ENCODE data around the gene KCNH8.

DNA sequence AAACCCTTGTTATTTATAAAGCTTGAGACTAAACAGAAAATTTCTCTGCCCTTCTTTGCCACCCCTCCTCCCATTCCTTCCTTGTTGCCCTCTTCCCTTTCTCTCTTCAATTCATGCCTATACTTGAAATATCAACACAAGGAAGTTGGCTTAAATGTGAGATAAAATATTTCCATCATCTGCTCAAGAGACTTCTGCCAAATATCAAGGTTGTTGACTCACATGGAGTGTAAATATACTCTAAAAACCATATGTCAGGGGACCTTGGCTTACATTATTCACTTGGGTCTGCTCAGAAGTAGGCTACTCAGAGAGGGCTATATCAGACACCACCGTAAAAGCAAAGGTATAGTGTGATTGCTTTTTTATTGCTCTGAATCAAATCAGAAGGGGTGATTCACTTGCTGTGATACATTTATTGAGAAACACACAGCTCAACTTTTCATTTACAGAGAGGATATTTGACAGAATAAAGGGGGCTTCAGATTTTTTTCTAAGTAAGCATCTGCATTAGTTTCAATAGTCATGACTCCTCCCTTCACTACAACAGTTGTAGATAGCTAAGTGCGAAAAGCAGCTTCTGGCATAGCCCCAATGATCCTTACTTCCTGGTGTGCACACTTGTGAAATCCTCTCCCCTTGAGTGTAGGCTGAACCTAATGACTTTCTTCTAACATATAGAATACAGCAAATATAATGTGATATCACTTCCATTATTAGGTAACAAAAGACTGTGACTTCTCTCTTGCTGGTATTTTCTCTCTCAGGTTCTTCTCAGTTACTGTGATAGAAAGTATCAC, 399.6 kb downstream of the KCNH8 start:
- TF ChIP-seq, protein P1, sequence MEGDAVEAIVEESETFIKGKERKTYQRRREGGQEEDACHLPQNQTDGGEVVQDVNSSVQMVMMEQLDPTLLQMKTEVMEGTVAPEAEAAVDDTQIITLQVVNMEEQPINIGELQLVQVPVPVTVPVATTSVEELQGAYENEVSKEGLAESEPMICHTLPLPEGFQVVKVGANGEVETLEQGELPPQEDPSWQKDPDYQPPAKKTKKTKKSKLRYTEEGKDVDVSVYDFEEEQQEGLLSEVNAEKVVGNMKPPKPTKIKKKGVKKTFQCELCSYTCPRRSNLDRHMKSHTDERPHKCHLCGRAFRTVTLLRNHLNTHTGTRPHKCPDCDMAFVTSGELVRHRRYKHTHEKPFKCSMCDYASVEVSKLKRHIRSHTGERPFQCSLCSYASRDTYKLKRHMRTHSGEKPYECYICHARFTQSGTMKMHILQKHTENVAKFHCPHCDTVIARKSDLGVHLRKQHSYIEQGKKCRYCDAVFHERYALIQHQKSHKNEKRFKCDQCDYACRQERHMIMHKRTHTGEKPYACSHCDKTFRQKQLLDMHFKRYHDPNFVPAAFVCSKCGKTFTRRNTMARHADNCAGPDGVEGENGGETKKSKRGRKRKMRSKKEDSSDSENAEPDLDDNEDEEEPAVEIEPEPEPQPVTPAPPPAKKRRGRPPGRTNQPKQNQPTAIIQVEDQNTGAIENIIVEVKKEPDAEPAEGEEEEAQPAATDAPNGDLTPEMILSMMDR (conservative IDR thresholded peaks at IDR 0.05; ENCODE audit: low read depth, low read length) = no peak
- TF ChIP-seq RAD21 (IDR thresholded peaks at IDR 0.05; ENCODE audit: low read length) = no peak
- no peak for TF ChIP-seq POLR2A (IDR thresholded peaks at IDR 0.05; ENCODE audit: low read depth, low read length)
- no peak for TF ChIP-seq SMC3 (IDR thresholded peaks at IDR 0.05; ENCODE audit: low read depth, low read length)
- TF ChIP-seq CEBPB (IDR thresholded peaks at IDR 0.05; ENCODE audit: low read depth, low read length) = no peak
- TF ChIP-seq MAFK (IDR thresholded peaks at IDR 0.05; ENCODE audit: low read depth, low read length) = no peak
- no peak for TF ChIP-seq CHD1 (IDR thresholded peaks at IDR 0.05; ENCODE audit: low read depth, low read length)
- TF ChIP-seq, protein P2, sequence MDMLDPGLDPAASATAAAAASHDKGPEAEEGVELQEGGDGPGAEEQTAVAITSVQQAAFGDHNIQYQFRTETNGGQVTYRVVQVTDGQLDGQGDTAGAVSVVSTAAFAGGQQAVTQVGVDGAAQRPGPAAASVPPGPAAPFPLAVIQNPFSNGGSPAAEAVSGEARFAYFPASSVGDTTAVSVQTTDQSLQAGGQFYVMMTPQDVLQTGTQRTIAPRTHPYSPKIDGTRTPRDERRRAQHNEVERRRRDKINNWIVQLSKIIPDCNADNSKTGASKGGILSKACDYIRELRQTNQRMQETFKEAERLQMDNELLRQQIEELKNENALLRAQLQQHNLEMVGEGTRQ (IDR thresholded peaks at IDR 0.05; ENCODE audit: low read depth, low read length) = no peak
- no peak for TF ChIP-seq BHLHE40 (IDR thresholded peaks at IDR 0.05; ENCODE audit: low read depth, low read length)
- TF ChIP-seq MAZ (IDR thresholded peaks at IDR 0.05; ENCODE audit: borderline replicate concordance, low read depth, low read length) = no peak
- TF ChIP-seq, protein P3, sequence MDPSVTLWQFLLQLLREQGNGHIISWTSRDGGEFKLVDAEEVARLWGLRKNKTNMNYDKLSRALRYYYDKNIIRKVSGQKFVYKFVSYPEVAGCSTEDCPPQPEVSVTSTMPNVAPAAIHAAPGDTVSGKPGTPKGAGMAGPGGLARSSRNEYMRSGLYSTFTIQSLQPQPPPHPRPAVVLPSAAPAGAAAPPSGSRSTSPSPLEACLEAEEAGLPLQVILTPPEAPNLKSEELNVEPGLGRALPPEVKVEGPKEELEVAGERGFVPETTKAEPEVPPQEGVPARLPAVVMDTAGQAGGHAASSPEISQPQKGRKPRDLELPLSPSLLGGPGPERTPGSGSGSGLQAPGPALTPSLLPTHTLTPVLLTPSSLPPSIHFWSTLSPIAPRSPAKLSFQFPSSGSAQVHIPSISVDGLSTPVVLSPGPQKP (IDR thresholded peaks at IDR 0.05; ENCODE audit: borderline replicate concordance, low read depth, low read length) = no peak
- no peak for TF ChIP-seq MXI1 (IDR thresholded peaks at IDR 0.05; ENCODE audit: borderline replicate concordance, low read depth, low read length)
- TF ChIP-seq FOS (IDR thresholded peaks at IDR 0.05; ENCODE audit: low read depth, low read length) = no peak
